ENCODE results near the gene NPW.

The NPW gene

GRCh38 chr16:2061526-2061925 is 41.9 kb downstream of the NPW start:
- Histone ChIP-seq H3K4me2 (ENCODE audit: low read length) (no peak overlapping the region), H3K4me1 (ENCODE audit: low read length) (no peaks in the 10 kb centered on the region), H3K9ac (ENCODE audit: low read length) (no peak overlapping the region), H3K4me3 (ENCODE audit: low read length) (no peak overlapping the region), H4K20me1 (ENCODE audit: insufficient read depth, low read length) (no peaks in the 10 kb centered on the region), H2AFZ (ENCODE audit: low read depth, low read length) (no peak overlapping the region), H3K27ac (ENCODE audit: low read length) (no peak overlapping the region), H3K27me3 (ENCODE audit: low read depth, low read length) (no peaks in the 10 kb centered on the region), H3K79me2 (ENCODE audit: low read length) (no peaks in the 10 kb centered on the region), H3K9me3 (ENCODE audit: insufficient read depth, low read length) (no peaks in the 10 kb centered on the region), H3K36me3 (replicated peaks; ENCODE audit: low read depth, low read length) (peaks cover 11% of the 10 kb centered on the region)
- TF ChIP-seq EZH2phosphoT487 (IDR thresholded peaks at IDR 0.05; ENCODE audit: low read depth): no peak
- no peak for TF ChIP-seq CTCF (IDR thresholded peaks at IDR 0.05; ENCODE audit: low read depth, low read length)

- Histone ChIP-seq H3K4me2 (ENCODE audit: low read length) (no peak overlapping the region), H3K27ac (ENCODE audit: low read length) (no peak overlapping the region), H3K9me3 (ENCODE audit: insufficient read depth, low read length) (no peaks in the 10 kb centered on the region), H2AFZ (ENCODE audit: low read depth, low read length) (no peak overlapping the region), H3K9ac (ENCODE audit: low read length) (no peak overlapping the region), H3K79me2 (ENCODE audit: low read length) (no peaks in the 10 kb centered on the region), H4K20me1 (ENCODE audit: insufficient read depth, low read length) (no peaks in the 10 kb centered on the region), H3K4me3 (ENCODE audit: low read length) (no peak overlapping the region), H3K4me1 (ENCODE audit: low read length) (no peaks in the 10 kb centered on the region), H3K27me3 (ENCODE audit: low read depth, low read length) (no peaks in the 10 kb centered on the region), H3K36me3 (replicated peaks; ENCODE audit: low read depth, low read length) (peaks cover 11% of the 10 kb centered on the region)
- no peak for TF ChIP-seq EZH2phosphoT487 (IDR thresholded peaks at IDR 0.05; ENCODE audit: low read depth)
- TF ChIP-seq CTCF (IDR thresholded peaks at IDR 0.05; ENCODE audit: low read depth, low read length): no peak
These were observed 43.2 kb downstream of the NPW start for GRCh38 chr16:2062801-2063200.

GRCh38 chr16:2063861-2064260 is 44.3 kb downstream of the NPW start:
- no peak overlapping the region for H3K4me2 ChIP-seq (ENCODE audit: low read length)
- no peak overlapping the region for H2AFZ ChIP-seq (ENCODE audit: low read depth, low read length)
- H3K4me3 ChIP-seq (ENCODE audit: low read length): no peak overlapping the region
- H3K27me3 ChIP-seq (ENCODE audit: low read depth, low read length): no peaks in the 10 kb centered on the region
- no peak for TF ChIP-seq CTCF (IDR thresholded peaks at IDR 0.05; ENCODE audit: low read depth, low read length)
- no peak for TF ChIP-seq EZH2phosphoT487 (IDR thresholded peaks at IDR 0.05; ENCODE audit: low read depth)
- H3K27ac ChIP-seq (ENCODE audit: low read length): no peak overlapping the region
- no peaks in the 10 kb centered on the region for H3K4me1 ChIP-seq (ENCODE audit: low read length)
- H4K20me1 ChIP-seq (ENCODE audit: insufficient read depth, low read length): no peaks in the 10 kb centered on the region
- H3K9me3 ChIP-seq (ENCODE audit: insufficient read depth, low read length): no peaks in the 10 kb centered on the region
- peaks cover 11% of the 10 kb centered on the region for H3K36me3 ChIP-seq (replicated peaks; ENCODE audit: low read depth, low read length)
- no peak overlapping the region for H3K9ac ChIP-seq (ENCODE audit: low read length)
- H3K79me2 ChIP-seq (ENCODE audit: low read length): no peaks in the 10 kb centered on the region

- no peak overlapping the region for H3K9ac ChIP-seq (ENCODE audit: low read length)
- no peak overlapping the region for H2AFZ ChIP-seq (ENCODE audit: low read depth, low read length)
- no peak overlapping the region for H3K4me2 ChIP-seq (ENCODE audit: low read length)
- no peaks in the 10 kb centered on the region for H3K4me1 ChIP-seq (ENCODE audit: low read length)
- peaks cover 11% of the 10 kb centered on the region for H3K36me3 ChIP-seq (replicated peaks; ENCODE audit: low read depth, low read length)
- H3K4me3 ChIP-seq (ENCODE audit: low read length): no peak overlapping the region
- no peaks in the 10 kb centered on the region for H3K27me3 ChIP-seq (ENCODE audit: low read depth, low read length)
- no peak overlapping the region for H3K27ac ChIP-seq (ENCODE audit: low read length)
- H3K79me2 ChIP-seq (ENCODE audit: low read length): no peaks in the 10 kb centered on the region
- no peaks in the 10 kb centered on the region for H4K20me1 ChIP-seq (ENCODE audit: insufficient read depth, low read length)
- H3K9me3 ChIP-seq (ENCODE audit: insufficient read depth, low read length): no peaks in the 10 kb centered on the region
- no peak for TF ChIP-seq EZH2phosphoT487 (IDR thresholded peaks at IDR 0.05; ENCODE audit: low read depth)
- TF ChIP-seq CTCF (IDR thresholded peaks at IDR 0.05; ENCODE audit: low read depth, low read length): no peak
These were observed 44.9 kb downstream of the NPW start for GRCh38 chr16:2064368-2064945.
